BLaER1 treated with 17β-estradiol and CSF1 and Interleukin-3, amounts not matched to agents 10 nM and 100 nM (cell line): ENCODE results near the gene TMEM266.

Experiments used
- H3K27ac ChIP-seq, 11 experiments: shearing (Covaris generic); formaldehyde crosslinking; 2 replicates each; pipeline ENCODE4 v1.8.1; 2022
- H3K27me3 ChIP-seq, 11 experiments: shearing (Covaris generic); formaldehyde crosslinking; 2 replicates each; pipeline ENCODE4 v1.8.1; 2022
- H3K36me3 ChIP-seq, 11 experiments: shearing (Covaris generic); formaldehyde crosslinking; 2 replicates each; pipeline ENCODE4 v1.8.1; 2022
- H3K4me1 ChIP-seq, 10 experiments: shearing (Covaris generic); formaldehyde crosslinking; 2 replicates each; pipeline ENCODE4 v1.8.1; 2022
- H3K4me2 ChIP-seq, 11 experiments: shearing (Covaris generic); formaldehyde crosslinking; 2 replicates each; pipeline ENCODE4 v1.8.1; 2022
- H3K4me3 ChIP-seq, 10 experiments: shearing (Covaris generic); formaldehyde crosslinking; 2 replicates each; pipeline ENCODE4 v1.8.1; 2022
- H3K9ac ChIP-seq, 11 experiments: shearing (Covaris generic); formaldehyde crosslinking; 2 replicates each; pipeline ENCODE4 v1.8.1; 2022
- H3K9me3 ChIP-seq, 11 experiments: shearing (Covaris generic); formaldehyde crosslinking; replicated peaks in 1 of 11; 2 replicates each; pipeline ENCODE4 v1.8.1; 2022
- H4K20me1 ChIP-seq, 11 experiments: shearing (Covaris generic); formaldehyde crosslinking; 2 replicates each; pipeline ENCODE4 v1.8.1; 2022
- Cebpa-rat ChIP-seq, 11 experiments: shearing (Covaris generic); IDR thresholded peaks; 2 replicates each; pipeline ENCODE4 v1.8.1; 2022

The TMEM266 gene

DNA sequence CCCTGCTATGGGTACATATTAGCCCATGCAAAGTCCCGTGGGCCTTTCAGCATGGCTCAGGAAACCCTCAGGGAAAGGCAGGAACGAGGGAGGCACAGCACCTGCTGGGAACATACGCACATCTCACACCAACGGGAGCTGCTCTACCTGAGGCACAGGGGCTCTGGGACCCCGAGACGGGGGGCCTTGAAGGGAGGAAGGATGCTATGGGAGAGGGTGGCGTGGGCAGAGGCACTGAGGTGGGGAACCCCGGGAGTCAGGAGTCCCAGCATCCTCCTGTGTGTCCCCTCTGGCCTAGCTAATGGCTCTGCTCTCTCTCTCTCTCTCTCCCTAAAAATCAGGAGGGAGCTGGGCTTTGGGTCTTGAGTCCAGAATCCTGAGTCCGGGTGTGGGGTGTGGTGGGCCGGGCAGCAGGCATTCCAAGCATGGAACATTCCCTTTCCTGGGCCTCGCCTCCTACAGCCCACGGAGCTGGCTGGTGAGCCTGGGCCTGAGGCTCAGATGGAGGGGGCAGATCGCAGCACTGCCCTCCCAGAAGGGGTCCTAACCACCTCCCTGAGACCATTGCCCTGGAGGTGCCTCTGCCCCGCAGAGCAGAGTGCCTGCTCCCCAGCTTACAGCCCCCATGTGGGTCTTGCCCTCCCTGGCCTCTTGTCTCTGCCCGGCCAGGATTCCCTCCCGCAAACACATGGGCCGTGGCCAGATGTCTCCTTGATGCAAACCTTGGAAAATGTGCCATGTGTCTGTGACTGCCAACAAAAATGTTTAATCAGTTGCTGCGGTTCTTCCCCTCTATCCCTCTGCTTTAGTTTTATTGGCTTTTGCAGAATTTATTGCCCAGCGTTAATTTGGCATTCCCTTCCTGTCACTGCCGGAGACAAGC is 101.6 kb downstream of the TMEM266 start:
- Histone ChIP-seq H3K4me2 (no peak overlapping the region), H3K27me3 (no peaks in the 10 kb centered on the region), H3K9ac (no peak overlapping the region), H3K4me1 (no peaks in the 10 kb centered on the region), H3K4me3 (no peak overlapping the region), H3K9me3 (no peaks in the 10 kb centered on the region), H3K27ac (no peak overlapping the region), H3K36me3 (no peaks in the 10 kb centered on the region), H4K20me1 (peaks cover 0 to 8% (median 0%) of the 10 kb centered on the region in 11 experiments; a peak in 1 of 22 replicates)
- no peak for TF ChIP-seq Cebpa-rat (IDR thresholded peaks at IDR 0.05)

DNA sequence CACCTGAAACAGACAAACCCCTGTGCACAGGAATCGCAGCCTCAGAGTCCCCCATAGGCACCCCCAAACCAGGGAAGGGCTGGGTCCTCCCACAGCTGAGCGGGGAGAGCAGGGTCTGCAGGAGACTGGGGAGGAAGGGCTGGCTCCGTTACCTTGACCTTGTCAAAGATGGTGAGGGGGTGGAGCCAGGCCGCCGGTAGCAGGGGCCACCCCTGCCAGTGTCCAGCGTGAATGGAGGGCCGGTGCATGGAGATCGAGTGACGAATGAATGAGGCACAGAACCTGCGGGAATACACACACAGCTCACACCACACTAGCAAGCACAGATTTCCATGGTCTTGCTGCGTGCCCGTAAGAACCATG is 102.2 kb downstream of the TMEM266 start:
- H3K27ac ChIP-seq = no peak overlapping the region
- no peak overlapping the region for H3K4me2 ChIP-seq
- H3K4me1 ChIP-seq = no peaks in the 10 kb centered on the region
- no peaks in the 10 kb centered on the region for H3K9me3 ChIP-seq
- no peak for TF ChIP-seq Cebpa-rat (IDR thresholded peaks at IDR 0.05)
- H3K4me3 ChIP-seq = no peak overlapping the region
- peaks cover 0 to 8% (median 0%) of the 10 kb centered on the region in 11 experiments; a peak in 1 of 22 replicates for H4K20me1 ChIP-seq
- H3K27me3 ChIP-seq = no peaks in the 10 kb centered on the region
- H3K9ac ChIP-seq = no peak overlapping the region
- no peaks in the 10 kb centered on the region for H3K36me3 ChIP-seq

GRCh38 chr15:76162784-76163456 is 103.1 kb downstream of the TMEM266 start:
- Histone ChIP-seq H3K4me1 (no peaks in the 10 kb centered on the region), H3K4me3 (no peak overlapping the region), H4K20me1 (peaks cover 0 to 8% (median 0%) of the 10 kb centered on the region in 11 experiments; a peak in 1 of 22 replicates), H3K4me2 (no peak overlapping the region; a peak in 1 of 22 replicates), H3K9me3 (no peaks in the 10 kb centered on the region), H3K9ac (no peak overlapping the region), H3K27me3 (no peaks in the 10 kb centered on the region), H3K27ac (no peak overlapping the region), H3K36me3 (no peaks in the 10 kb centered on the region)
- TF ChIP-seq Cebpa-rat (IDR thresholded peaks at IDR 0.05) = no peak

DNA sequence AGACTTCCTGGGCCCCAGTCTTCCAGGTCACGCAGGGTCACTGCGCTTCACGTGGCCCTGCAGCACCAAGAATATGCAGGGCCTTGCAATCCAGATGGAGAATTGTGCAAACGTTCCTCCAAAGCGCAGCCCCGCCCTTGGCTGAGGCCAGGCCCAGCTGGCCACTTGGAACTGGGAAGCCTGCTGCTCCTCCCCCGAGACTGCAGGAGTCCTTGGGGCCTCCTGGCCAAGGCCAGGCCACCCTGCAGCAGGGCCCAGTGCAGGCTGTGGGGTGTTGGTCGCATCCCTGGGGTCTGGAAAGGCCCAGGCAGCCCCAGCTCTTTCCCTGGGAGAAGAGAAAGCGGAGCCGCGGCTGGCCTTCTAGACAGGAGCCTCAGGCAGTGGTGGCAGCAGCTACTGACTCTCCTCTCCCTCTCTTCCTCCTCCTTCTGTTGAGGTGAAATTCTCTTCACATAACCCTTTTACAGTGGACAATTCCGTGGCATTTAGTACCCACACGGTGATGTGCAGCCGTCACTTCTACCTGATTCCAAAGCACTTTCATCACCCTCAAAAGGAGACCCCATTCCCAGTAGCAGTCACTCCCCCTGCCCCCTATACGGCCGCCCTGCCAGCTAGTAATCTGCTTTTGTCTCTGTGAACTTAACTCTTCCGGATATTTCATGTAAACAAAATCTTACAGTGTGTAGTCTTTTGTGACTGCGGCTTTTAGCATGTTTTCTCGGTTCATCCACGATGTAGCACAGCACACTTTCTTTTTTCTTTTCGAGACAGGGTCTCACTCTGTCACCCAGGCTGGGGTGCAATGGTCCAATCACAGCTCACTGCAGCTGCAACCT is 103.9 kb downstream of the TMEM266 start:
- Histone ChIP-seq H4K20me1 (peaks cover 0 to 8% (median 0%) of the 10 kb centered on the region in 11 experiments; a peak in 1 of 22 replicates), H3K27ac (no peak overlapping the region), H3K4me1 (peaks cover 0 to 3% (median 2%) of the 10 kb centered on the region in 10 experiments; a peak in 5 of 20 replicates), H3K9ac (no peak overlapping the region), H3K4me3 (no peak overlapping the region), H3K36me3 (no peaks in the 10 kb centered on the region), H3K27me3 (no peaks in the 10 kb centered on the region), H3K9me3 (no peaks in the 10 kb centered on the region), H3K4me2 (no peak overlapping the region; a peak in 1 of 22 replicates)
- TF ChIP-seq Cebpa-rat (IDR thresholded peaks at IDR 0.05) = no peak

DNA sequence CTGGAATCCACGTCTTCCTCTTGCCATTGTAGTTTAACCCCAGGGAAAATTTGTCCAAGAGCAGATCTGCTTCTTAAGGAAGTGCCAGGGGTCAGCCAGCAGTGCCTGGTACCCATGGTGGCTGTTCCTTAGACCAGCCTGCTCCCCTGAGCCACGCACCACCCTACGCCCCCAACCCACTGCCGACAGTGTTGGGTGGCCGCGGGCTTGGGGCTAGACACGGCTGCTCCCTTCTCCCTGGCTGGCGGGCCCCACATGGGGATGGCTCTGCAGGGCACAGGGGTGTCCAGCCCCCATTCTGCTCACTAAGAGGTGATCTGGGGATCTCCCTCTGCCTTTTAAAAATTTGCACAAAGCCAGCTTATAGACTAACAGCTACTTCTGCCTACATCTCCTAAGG is 104.8 kb downstream of the TMEM266 start:
- no peak for TF ChIP-seq Cebpa-rat (IDR thresholded peaks at IDR 0.05)
- no peaks in the 10 kb centered on the region for H3K36me3 ChIP-seq
- H4K20me1 ChIP-seq = peaks cover 0 to 8% (median 0%) of the 10 kb centered on the region in 11 experiments; a peak in 1 of 22 replicates
- H3K4me1 ChIP-seq = peaks cover 0 to 13% (median 6%) of the 10 kb centered on the region in 10 experiments; a peak in 7 of 20 replicates
- no peak overlapping the region for H3K27ac ChIP-seq
- no peak overlapping the region for H3K9ac ChIP-seq
- H3K9me3 ChIP-seq = no peaks in the 10 kb centered on the region
- no peak overlapping the region for H3K4me3 ChIP-seq
- H3K4me2 ChIP-seq = no peak overlapping the region
- no peaks in the 10 kb centered on the region for H3K27me3 ChIP-seq

- no peak overlapping the region for H3K9ac ChIP-seq
- H3K9me3 ChIP-seq = no peaks in the 10 kb centered on the region
- H3K36me3 ChIP-seq = no peaks in the 10 kb centered on the region
- peaks cover 0 to 26% (median 6%) of the 10 kb centered on the region in 10 experiments; a peak in 7 of 20 replicates for H3K4me1 ChIP-seq
- H3K4me3 ChIP-seq = no peak overlapping the region
- no peak overlapping the region for H3K27ac ChIP-seq
- no peak overlapping the region for H3K4me2 ChIP-seq
- TF ChIP-seq Cebpa-rat (IDR thresholded peaks at IDR 0.05) = no peak
- H4K20me1 ChIP-seq = peaks cover 0 to 8% (median 0%) of the 10 kb centered on the region in 11 experiments; a peak in 1 of 22 replicates
- no peaks in the 10 kb centered on the region for H3K27me3 ChIP-seq
These were observed 106.2 kb downstream of the TMEM266 start for GRCh38 chr15:76165951-76166350.

GRCh38 chr15:76168237-76168984 is 108.6 kb downstream of the TMEM266 start:
- peaks cover 0 to 26% (median 6%) of the 10 kb centered on the region in 10 experiments; a peak in 7 of 20 replicates for H3K4me1 ChIP-seq
- H3K9me3 ChIP-seq = no peaks in the 10 kb centered on the region
- no peak overlapping the region for H3K4me3 ChIP-seq
- H3K36me3 ChIP-seq = no peaks in the 10 kb centered on the region
- no peak for TF ChIP-seq Cebpa-rat (IDR thresholded peaks at IDR 0.05)
- H3K27me3 ChIP-seq = no peaks in the 10 kb centered on the region
- peaks cover 0 to 8% (median 0%) of the 10 kb centered on the region in 11 experiments; a peak in 1 of 22 replicates for H4K20me1 ChIP-seq
- H3K4me2 ChIP-seq = peak overlapping the region in 5 of 11 experiments; percentile 1 to 79 (median 30); a peak in 4 of 22 replicates
- no peak overlapping the region for H3K9ac ChIP-seq
- peak overlapping the region in 1 of 11 experiments; percentile 10; a peak in 1 of 22 replicates for H3K27ac ChIP-seq

DNA sequence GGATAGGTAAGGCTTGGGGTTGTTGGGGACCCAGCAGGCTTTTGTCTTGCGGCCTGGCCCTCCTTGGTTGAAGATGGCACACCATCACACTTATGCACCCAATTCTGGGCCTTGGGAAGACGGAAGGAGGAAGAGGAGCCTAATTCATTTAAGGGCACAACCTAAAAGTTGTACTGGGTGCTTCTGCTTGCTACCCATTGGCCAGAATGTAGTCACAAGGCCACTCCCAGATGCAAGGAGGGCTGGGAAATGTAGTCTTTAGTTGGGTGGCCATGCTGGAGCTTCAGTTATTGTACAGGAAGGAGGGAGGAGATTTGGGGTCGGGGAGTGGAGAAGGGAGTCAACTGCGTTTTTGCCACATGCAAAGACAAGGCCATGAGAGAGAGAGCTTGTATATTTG is 109.2 kb downstream of the TMEM266 start:
- H3K27me3 ChIP-seq = no peaks in the 10 kb centered on the region
- peak overlapping the region in 1 of 11 experiments; percentile 10; a peak in 1 of 22 replicates for H3K27ac ChIP-seq
- no peaks in the 10 kb centered on the region; a peak in 1 of 22 replicates for H3K9me3 ChIP-seq
- TF ChIP-seq Cebpa-rat (IDR thresholded peaks at IDR 0.05) = no peak
- peak overlapping the region in 5 of 11 experiments; percentile 1 to 79 (median 30); a peak in 5 of 22 replicates for H3K4me2 ChIP-seq
- no peak overlapping the region for H3K9ac ChIP-seq
- H3K4me1 ChIP-seq = peaks cover 0 to 26% (median 6%) of the 10 kb centered on the region in 10 experiments; a peak in 7 of 20 replicates
- peaks cover 0 to 8% (median 0%) of the 10 kb centered on the region in 11 experiments; a peak in 1 of 22 replicates for H4K20me1 ChIP-seq
- H3K4me3 ChIP-seq = no peak overlapping the region
- H3K36me3 ChIP-seq = no peaks in the 10 kb centered on the region
